NCI-H82 treated with DMSO at 0.1 percent for 48 hours (cell line): ENCODE data around the gene S100A2.
"Not testable (repeated sequence)": the region's sequence is repeated elsewhere in the genome, so short reads cannot be mapped to it uniquely, and the experiment has no call there.

Source experiments
- DNase-seq: peaks from one replicate; lab custom pipeline; 2025; ENCODE audit not compliant: unreplicated experiment; lab: John Stamatoyannopoulos, UW

Gene S100A2

DNA sequence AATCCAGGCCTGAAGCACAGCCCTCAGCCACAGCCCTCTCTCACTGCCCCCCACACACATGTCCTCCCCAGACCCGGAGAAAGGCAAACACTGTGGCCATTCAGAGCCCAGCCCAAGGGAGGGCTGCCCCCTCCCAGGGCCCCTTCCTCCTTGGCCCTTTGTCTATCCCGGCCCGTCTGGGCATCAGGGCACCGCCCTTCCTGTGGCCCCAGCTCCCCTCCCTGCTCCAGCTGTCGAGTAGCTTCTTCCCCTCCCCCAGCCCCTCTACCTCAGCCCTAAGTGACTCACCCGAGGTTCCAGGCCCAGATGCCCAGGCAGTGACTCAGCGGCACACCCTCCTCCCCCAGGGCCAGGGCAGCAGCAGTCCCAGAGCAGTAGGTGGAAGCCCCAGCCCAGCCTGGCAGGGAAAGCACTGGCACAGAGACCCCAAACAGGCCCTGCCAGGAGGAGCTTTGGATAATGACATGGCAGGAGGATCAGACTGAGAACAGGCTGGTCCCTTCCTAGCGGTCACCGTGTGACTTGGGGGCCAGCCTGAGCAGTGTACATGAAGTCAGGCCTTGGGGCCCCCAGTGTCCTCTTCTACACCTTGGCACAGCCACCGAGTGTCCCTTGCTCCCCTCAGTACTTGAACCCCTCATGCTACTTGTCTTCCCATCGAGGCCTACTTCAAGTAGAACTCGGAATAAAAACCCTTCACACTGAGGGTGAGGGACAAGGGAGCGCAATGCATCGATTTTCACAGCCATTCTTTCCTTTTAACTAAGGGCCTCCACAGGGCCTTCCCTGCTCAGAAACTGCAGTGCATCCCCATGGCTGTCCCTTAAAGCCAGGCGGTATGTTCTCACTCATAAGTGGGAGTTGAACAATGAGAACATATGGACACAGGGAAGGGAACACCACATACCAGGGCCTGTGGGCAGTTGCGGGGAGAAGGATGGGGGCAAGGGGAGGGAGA, 1.0 kb upstream of the S100A2 start:
- DNase-seq: peak; percentile 91

DNA sequence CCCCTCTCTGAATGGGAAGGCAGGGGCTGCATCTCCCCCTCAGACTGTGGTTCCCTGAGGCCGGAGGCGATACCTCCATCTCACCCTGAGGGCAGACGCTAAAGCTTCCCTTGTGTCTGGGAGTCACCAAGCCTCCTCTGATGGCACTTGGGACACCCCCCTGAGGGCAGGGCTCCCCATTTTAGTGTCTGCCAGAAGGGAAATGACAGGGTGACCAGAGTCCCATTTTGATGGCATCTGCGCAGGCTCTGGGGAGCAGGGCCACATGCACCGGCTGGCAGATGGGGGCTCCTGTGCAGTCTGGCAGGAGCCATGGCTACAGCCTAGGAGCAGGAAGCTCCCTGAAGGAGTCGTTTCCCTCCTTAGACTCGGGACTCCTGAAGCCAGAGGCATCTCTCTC, 1.7 kb downstream of the S100A2 start:
- no peak for DNase-seq

DNA sequence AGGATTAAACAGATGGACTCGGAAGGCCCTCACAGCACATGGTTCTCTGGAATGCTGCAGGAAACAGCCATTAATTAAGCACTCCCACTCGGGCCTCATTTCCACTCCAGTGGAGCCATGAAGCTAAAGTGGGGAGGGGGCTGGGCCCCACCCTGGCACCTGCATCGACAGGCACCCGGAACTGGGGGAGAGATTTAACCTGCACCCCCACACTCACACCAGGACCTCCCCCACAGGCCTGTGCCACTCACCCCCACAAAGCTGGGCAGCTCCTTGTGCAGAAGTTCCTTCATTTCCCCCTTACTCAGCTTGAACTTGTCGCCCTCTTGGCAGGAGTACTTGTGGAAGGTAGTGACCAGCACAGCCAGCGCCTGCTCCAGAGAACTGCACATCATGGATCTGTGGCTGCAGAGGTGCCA, 2.2 kb downstream of the S100A2 start:
- no peak for DNase-seq

DNA sequence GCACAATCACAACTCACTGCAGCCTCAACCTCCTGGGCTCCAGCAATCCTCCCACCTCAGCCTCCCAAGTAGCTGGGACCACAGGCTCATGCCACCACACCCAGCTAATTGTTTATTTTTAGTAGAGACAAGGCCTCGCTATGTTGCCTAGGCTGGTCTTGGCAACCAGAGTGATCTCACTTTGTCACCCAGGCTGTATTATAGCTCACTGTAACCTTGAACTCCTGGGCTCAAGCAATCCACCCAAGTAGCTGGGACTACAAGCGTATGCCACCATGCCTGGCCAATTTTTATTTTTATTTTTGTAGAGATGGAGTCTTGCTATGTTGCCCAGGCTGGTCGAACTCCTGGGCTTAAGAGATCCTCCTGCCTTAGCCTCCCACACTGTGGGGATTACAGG, 3.6 kb downstream of the S100A2 start:
- not testable (repeated sequence) for DNase-seq

DNA sequence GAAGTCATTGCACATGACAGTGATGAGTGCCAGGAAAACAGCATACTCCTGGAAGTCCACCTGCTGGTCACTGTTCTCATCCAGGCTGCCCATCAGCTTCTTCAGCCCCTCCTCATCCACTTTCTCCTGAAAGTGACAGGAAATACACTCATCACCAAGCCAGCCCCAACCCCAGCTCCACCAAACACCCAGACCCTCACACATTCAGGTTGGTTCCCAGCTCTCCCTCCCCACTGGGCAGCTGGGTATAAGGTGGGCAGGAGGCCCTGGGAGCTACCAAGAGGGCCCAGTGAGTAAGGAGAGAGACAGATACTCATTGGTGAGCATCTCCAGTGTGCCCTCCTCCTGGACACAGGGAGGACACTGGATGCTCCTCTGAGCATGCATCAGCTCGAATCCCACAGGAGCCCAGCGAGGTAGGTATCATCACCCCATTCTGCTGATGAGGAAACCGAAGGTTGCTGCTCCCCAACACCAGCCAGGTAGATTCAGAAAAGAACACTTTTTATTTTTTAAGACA, 4.1 kb downstream of the S100A2 start:
- no peak for DNase-seq

DNA sequence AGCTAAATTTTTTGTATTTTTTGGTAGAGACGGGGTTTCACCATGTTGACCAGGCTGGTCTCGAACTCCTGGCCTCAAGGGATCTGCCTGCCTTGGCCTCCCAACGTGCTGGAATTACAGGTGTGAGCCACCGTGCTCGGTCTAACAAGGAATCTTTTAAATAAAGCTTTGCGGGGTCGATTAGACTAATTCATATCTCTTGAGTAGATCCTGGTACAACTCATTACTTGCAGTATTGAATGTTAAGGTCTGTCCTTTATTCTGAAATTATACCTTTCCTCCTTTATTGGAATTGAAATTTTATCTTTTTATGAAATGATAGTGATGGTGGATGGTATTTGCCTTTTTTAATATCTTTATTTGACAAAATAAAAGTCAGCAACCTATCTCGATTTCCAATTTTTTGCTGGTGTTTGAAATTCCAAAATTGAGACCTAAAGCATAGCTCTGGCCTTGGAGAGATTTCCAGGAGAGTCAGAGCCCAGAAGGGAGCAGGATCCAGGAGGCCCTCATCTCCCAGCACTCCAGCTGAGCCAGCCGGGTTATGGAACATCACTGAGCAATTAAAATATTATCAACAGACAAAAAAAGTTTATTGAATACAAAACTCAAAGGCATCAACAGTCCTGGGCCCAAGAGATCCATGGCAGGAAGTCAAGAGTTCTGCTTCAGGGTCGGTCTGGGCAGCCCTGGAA, 4.7 kb downstream of the S100A2 start:
- DNase-seq: no peak

DNA sequence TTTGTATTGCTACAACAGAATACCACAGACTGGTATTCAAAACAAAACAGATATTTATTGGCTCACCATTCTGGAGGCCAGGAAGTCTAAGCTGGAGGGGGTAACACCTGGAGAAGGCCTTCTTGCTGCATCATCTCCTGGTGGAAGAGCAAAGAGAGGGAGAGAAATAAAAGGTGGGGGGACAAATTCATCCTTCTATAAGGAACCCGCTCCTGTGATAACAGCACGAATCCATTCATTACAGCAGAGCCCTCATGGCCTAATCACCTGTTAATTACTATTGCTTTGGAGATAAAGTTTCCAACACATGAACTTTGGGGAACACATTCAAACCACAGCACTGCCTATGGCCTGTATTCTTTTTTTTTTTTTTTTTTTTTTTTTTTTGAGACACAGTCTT, 5.4 kb downstream of the S100A2 start:
- DNase-seq: no peak

DNA sequence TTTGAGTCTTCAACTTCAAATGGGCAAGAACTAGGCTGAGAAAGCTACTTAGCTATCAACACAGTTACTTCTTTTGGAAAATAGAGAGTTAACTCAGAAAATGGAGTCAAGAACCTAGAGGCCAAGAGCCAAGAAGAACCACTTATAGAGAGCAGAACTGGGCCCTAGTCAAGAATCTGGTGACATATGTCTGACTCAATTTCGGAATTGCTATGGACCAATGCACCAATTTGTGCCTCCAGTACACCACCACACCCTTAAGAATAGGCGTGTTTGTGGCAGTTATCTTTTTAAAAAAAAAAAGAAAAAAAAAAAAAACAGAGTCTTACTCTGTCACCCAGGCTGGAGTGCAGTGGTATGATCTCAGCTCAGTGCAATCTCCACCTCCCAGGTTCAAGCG, 7.8 kb downstream of the S100A2 start:
- DNase-seq: no peak

DNA sequence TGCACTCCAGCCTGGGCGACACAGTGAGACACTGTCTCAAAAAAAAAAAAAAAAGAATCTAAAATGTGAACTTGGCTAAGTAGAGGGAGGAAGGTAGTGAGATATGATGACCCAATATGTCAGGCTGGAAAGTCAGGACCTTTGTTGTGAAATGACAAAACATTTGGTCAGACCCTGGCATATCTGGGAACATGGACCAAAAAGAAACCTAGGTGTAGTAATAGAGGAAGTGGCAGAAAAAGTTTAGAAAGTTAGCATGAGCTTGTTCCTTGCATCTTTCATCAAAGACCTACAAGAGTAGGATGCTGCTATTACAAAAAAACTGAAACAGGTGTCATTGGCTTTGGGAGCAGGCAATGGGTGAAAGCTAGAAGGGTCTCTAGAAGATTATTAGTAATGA, 9.3 kb downstream of the S100A2 start:
- no peak for DNase-seq

DNA sequence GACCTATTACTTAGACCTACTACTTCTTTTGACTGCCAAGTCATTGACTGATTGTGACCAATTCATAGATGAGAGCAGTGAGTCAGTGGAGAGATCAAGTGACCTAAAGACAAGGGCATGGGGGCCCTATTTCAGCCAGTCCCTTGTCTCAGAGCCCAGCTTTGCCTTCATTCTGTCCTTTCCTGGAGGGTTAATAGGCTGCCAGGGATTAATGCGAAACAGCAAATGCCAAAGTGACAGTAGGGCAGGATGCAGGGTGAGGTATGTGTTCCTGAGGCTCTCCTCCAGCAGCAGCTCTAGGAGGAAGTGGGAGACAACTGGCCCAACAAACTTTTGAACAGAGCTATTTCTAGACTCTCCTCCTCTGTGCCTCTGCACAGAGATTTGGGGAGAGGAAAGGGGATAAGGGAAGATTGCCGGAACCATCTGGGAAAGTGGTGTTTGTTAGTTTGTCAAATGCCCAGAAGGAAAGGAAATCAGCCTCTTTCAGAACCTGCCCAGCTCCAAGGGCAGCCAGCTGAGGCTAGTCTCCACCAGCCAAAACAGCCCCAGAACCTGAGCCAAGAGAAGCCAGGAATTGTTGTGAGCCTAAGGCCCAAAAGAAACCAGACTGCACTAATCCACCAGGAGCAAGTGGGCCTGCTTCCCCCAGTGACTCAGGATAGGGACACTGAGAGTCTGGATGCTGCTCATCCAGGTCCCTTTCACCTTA, 11.7 kb downstream of the S100A2 start:
- no peak for DNase-seq

DNA sequence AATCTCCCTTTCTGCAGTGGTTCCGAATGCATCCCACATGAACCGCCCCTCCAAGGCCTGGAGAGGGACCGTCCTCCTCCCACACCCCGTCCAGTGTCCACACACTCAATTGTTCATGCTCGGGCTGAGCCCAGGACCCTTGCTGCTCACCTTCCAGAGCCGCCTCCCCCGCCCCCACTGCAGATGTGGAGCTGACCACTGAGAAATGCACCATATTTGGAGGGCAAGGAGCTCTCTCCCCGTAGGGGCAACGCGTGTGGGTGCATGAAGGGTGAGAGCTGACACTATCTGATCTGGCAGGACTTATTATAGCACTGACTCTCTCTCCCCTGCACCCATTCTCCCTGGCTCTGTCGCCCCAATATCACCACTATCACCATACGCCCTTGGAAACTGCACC, 12.5 kb downstream of the S100A2 start:
- no peak for DNase-seq

DNA sequence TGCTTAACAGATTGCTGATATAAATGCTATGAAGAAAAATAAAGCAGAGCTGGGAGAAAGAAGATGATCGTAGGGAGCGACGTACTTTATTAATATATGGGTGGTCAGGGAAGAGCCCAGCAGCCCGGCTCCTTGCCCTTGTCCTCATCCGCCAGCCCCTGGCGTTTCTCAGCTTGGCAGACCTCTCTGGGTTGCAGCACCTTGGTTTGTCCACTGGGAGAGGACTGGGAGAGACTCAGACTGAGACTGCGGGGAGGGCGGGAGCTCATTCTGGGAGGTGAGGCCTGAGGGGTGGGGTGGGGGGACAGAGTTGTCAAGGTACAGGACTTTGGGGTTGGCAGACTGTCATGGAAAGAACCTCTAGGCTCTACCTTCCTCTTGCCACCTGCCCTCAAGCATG, 13.3 kb downstream of the S100A2 start:
- DNase-seq: no peak

DNA sequence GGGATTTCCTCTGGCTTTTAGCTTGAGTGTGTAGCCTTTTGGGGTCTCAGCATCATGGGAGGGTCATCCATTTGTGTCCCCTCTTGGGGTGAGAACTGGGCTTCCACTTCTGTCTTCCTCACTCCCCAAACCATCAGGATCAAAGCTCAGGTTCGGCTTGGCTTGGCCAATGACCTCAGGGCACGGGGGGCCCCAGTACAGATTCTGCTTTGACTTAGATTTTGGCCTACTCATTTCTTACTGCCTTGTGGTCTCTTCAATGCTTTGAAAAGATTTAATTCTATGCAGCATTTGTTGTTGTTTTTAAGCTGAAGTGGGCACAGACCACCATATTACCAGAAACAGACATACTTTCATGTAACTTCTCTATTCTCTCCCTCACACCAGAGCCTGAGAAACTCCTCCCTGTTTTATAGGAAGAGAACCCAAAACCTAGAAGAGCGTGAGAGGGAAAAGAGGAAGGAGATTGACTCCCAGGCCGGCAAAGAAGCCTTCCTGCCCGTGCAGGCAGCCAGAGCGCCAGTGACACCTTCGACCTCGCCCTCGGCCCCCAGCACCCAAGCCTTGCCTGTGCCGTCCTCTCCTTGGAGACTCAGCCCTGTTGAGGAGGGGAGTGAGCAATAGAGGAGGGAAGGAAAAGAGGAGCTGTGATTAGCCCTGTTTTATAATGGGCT, 14.7 kb downstream of the S100A2 start:
- DNase-seq: no peak

DNA sequence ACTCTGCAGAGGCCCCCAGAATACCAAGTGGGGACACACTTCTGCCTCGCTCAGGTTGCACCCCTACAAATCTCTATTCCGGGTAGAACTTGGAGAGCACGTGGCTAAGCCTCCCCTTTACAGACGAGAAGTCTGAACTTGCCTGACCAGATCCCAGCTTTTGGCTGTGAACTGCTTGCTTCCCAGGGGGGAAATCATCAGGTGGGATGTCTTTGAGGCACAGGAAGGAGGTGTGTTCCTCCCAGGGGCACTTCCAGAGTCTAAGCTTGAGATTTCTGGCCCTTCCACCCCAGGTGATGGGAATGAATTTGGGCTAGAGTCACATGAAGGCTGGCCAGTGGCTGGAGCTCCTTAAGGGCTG, 15.3 kb downstream of the S100A2 start:
- no peak for DNase-seq

DNA sequence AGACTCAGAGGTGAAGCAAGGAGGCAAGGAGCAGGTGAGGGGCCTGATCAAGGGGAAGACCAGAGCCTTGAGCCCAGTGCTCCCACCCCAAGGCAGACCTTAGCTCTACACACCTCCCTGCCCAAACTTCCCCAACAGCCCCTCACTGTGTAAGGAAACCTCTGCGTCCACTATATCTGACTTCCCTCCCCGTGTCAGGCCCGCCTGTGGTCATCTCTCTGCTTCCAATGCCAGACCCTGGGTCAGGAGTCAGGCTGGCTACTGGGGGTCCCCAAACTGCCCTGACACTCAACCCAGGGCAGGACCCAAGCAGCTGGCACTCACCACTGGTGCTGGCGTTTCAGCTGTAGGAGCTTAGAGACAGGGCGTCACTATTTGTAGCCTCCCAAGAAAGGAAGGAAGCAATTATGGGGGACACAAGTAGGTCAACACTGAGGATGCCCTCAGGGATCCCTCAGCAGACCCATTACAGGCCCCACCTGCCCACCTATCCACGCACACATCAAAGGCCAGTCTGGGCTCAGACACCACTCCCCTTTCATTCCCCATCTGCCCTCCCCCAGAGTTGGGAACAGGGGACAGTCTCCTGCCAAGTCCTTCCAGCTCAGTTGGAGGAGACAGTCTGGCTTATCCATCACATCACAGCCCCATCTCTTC, 15.8 kb downstream of the S100A2 start:
- no peak for DNase-seq

DNA sequence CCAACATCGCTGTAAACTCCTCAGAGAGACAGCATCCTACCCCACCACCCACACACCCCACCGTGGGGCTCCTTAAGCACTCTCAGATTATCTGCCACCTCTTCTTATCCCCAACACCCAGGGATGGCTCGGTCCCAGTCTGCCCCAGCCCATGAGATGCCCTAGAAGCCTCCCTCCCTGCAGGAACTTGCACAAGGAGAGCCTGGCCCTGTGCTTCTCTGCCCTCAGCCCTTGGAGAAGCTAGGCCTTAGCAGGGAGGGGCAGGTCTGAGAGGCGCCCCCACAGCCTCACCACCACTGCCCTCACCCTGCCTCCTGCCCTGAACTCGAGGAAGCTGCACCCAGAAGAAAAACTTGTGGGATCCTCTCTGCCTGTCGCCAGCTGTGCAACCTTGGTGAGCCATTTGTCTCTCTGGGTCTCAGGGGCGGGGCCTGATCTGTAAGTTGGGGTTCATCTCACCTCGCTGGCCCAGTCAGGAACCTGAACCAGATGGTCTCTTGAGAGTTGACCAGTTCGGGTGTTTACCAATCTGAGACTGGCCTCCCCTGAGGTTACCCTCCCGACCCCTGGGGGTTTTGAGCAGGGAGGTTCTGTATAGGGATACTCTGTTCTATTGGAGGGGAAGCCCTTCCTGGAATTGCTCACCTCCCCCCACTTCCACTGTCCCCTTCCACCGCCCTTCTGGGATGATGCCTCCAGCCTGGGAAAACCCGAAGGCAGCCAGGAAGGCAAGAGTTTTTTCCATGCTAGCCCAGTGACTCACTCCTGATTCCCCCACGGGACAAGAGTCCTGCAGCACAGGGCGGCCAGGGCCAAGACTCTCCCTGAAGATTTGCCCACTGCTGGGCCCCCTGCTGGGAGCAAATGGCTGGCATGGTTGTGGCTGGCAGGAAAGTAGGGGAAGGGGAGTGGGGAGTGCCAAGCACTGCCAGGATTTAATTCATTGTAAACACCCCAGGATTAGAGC, 16.6 kb downstream of the S100A2 start, which contains the start of gene S100A3:
Gene S100A3 (minus strand): TSS at position 537 of the 967 bp plus-strand sequence. CDS start 773 bp downstream, outside the sequence.
- no peak for DNase-seq

DNA sequence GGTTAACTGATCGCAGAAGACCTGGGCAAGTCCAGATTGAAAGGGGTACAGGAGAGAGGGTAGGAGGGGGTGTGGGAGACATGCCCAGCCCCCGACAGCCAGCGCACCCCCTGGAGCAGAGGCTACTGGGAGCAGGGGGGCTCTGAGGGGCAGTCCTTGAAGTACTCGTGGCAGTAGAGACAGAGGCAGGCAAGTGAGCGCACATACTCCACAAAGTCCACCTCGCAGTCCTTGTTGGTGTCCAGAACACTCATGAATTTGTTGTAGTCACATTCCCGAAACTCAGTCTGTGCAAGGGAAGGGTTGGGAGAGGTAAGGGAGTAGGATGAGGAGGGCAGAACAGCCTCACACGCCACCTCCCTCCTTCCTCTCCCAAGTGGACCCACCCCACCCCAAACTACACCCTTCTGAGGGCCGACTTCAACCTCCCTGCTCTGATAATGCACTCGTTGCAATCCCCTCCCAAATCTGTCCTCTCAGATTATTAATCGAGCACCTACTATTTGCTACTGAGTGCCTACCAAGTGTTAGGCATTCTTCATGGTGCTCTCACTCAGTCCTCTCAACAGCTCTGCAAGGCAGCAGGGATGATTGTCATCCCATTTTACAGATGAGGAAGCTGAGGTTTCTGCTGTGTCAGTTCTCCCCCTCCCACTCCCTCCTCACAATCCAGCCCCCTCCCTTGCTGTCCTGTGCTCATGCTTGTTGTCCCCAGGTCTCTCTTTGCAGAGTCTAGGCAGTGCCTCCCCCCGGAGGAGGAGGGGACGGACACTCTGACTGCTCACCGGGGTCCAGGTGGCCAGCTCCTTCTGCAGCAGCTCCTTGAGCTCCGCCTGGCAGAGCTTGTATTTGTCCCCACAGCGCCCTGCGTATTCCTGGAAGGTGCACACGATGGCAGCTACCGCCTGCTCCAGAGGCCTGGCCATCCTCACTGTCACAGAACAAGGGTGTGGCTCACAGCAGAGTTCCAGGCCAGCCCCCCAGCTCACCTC, 17.8 kb downstream of the S100A2 start:
- DNase-seq: no peak
